ENCODE data around the gene FRZB. TPM values are rescaled to one million over a fixed set of nuclear protein-coding genes. Genes with fewer than 3 reads are reported as not detected.
A peak's percentile ranks its signal among the peaks of the same experiment; 100 is the strongest.

The FRZB gene
- total RNA-seq, 1 donor from 2014 or later, result 42.5 TPM

DNA sequence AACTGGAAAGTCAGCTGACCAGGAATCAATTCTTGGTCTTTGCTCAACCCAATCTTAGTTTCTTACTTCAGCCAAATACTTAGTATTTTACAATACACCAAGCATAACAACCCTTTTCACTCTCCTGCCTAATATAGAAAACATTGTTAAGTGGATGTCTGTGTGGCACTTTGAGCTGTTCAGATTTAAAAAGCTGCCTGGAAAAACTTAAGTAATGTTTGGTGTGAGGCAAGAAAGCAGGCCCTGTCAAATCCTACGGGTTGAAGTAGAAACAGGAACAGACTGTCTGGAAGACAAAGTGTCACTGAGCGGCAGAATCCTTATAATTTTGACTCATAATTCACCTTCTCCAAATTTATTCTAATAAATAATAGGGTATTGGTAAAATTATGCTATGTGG, 37.1 kb upstream of the FRZB start:
- no peaks in the 10 kb centered on the region for H3K9me3 ChIP-seq
- TF ChIP-seq, protein P1, sequence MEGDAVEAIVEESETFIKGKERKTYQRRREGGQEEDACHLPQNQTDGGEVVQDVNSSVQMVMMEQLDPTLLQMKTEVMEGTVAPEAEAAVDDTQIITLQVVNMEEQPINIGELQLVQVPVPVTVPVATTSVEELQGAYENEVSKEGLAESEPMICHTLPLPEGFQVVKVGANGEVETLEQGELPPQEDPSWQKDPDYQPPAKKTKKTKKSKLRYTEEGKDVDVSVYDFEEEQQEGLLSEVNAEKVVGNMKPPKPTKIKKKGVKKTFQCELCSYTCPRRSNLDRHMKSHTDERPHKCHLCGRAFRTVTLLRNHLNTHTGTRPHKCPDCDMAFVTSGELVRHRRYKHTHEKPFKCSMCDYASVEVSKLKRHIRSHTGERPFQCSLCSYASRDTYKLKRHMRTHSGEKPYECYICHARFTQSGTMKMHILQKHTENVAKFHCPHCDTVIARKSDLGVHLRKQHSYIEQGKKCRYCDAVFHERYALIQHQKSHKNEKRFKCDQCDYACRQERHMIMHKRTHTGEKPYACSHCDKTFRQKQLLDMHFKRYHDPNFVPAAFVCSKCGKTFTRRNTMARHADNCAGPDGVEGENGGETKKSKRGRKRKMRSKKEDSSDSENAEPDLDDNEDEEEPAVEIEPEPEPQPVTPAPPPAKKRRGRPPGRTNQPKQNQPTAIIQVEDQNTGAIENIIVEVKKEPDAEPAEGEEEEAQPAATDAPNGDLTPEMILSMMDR (IDR thresholded peaks at IDR 0.05), result no peak
- peaks cover 0 to 13% of the 10 kb centered on the region in 2 donors for H3K4me1 ChIP-seq
- intact Hi-C loops (cut with DNase I), result loop anchor here (5.0 kb wide), 1 partner anchor 36 kb away; the partner anchor contains the start of gene FRZB
- no peak for DNase-seq (ENCODE audit: low spot score in 2 of 2)
- H3K27ac ChIP-seq, result peak overlapping the region; percentile 47 to 64
- no peak overlapping the region for H3K4me3 ChIP-seq
- H3K36me3 ChIP-seq, result no peaks in the 10 kb centered on the region
- H3K27me3 ChIP-seq, result no peaks in the 10 kb centered on the region

DNA sequence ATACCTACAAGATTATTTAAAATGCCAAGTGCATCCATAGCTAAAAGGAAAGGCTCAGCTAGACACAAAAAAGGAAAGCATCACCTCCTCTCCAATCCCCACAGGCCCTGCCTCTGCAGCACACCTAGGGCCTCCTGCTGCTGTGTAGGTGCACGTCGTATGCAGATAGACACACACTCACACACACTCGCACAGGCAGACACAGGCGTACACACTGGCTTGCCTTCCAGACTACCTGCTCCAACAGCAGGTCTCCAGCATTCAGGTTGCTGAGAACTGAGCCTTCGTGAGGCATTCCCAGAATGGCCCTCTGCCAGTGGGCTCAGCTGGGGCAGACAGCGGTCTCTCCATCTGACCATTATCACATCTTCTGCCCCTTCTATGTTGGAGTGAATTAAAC, 35.3 kb upstream of the FRZB start:
- H3K27me3 ChIP-seq, result no peaks in the 10 kb centered on the region
- TF ChIP-seq, protein P1 (IDR thresholded peaks at IDR 0.05), result no peak
- no peak overlapping the region for H3K4me3 ChIP-seq
- intact Hi-C loops (cut with DNase I), result loop anchor here (5.0 kb wide), 1 partner anchor 34 kb away; the partner anchor contains the start of gene FRZB
- no peak for DNase-seq (ENCODE audit: low spot score in 2 of 2)
- H3K4me1 ChIP-seq, result peaks cover 0 to 11% of the 10 kb centered on the region in 2 donors
- H3K27ac ChIP-seq, result no peak overlapping the region
- H3K9me3 ChIP-seq, result no peaks in the 10 kb centered on the region
- H3K36me3 ChIP-seq, result no peaks in the 10 kb centered on the region

DNA sequence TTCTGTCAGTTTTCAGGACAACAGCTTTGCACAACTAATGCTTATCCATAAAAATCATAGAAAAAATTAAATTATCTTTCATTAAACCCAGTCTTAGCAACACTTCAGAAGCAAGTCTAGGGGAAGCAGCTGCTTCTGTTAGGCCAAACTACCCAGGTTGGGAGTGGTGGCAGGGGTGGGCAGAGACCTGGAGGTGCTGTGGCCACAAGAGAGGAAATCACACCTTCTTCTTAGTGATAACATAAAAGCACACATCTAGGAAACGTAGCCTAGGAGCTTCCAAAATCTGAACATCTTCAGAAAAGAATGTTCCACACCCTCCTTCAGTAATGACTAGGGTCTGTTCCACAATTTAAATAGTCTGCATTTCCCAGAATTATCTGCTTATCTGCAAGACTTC, 32.3 kb upstream of the FRZB start:
- intact Hi-C loops (cut with DNase I), result loop anchor here (10.0 kb wide), 1 partner anchor 54 kb away; no protein-coding TSS in a partner anchor
- DNase-seq (ENCODE audit: low spot score in 2 of 2), result no peak
- Histone ChIP-seq H3K27me3 (no peaks in the 10 kb centered on the region), H3K36me3 (no peaks in the 10 kb centered on the region), H3K9me3 (no peaks in the 10 kb centered on the region), H3K4me3 (no peak overlapping the region), H3K27ac (no peak overlapping the region), H3K4me1 (peaks cover 6 to 24% of the 10 kb centered on the region in 2 donors)
- TF ChIP-seq, protein P1 (IDR thresholded peaks at IDR 0.05), result no peak

DNA sequence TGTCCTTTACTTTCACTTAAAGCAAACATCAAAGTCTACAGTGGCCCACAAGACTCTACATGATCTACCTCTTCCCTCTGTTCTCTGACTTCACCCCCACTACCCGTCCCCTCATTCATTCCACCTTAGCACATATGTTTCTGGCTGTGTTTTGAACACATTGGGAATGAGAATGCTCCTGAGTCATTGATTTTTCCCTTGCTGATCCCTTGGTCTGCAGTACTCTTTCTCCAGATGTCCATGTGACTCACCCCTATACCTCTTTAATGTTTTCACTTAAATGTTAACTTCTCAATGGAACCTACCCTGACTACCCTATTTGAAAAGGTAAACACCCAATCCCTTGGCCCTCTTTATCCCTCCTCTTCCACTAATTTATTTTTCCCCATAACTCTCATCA, 30.7 kb upstream of the FRZB start:
- H3K36me3 ChIP-seq, result no peaks in the 10 kb centered on the region
- H3K27ac ChIP-seq, result peak overlapping the region; percentile 83 to 85
- H3K9me3 ChIP-seq, result no peaks in the 10 kb centered on the region
- no peak for DNase-seq (ENCODE audit: low spot score in 2 of 2)
- H3K4me1 ChIP-seq, result peaks cover 6 to 26% of the 10 kb centered on the region in 2 donors
- TF ChIP-seq, protein P1 (IDR thresholded peaks at IDR 0.05), result no peak
- no peaks in the 10 kb centered on the region for H3K27me3 ChIP-seq
- intact Hi-C loops (cut with DNase I), result loop anchor here (10.0 kb wide), 1 partner anchor 52 kb away; no protein-coding TSS in a partner anchor
- no peak overlapping the region for H3K4me3 ChIP-seq

DNA sequence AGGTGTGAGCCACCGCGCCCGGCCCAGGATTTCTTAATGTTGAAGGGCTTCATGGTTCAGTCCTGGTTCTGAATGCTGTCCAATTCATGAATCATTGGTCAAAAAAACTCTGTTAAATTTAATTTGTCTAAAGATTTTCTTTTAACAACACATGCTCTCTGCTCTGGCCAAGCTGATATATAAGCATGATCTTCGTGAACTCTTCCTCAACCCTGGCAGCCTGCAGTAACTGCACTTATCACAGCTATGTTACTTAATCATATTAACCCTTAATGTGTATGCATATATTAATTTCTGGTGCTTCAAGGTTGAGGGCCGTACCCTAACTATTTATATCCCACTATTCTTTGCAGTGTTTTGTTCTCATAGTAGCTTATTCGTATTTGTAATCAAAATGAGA, 29.4 kb upstream of the FRZB start:
- H3K4me1 ChIP-seq, result peaks cover 6 to 26% of the 10 kb centered on the region in 2 donors
- H3K27me3 ChIP-seq, result no peaks in the 10 kb centered on the region
- no peak for DNase-seq (ENCODE audit: low spot score in 2 of 2)
- H3K27ac ChIP-seq, result peak overlapping the region; percentile 83 to 85
- H3K36me3 ChIP-seq, result no peaks in the 10 kb centered on the region
- H3K4me3 ChIP-seq, result no peak overlapping the region
- intact Hi-C loops (cut with DNase I), result loop anchor here (10.0 kb wide), 1 partner anchor 51 kb away; no protein-coding TSS in a partner anchor
- TF ChIP-seq, protein P1 (IDR thresholded peaks at IDR 0.05), result no peak
- H3K9me3 ChIP-seq, result no peaks in the 10 kb centered on the region

Measured in ascending aorta (tissue), 2 donors.